Stomach (tissue), 19 donors: ENCODE results near the gene SAMD7. TPM values are rescaled to one million over a fixed set of nuclear protein-coding genes. Genes with fewer than 3 reads are reported as not detected.

Source experiments
- DNase-seq, 2 donors: peaks; one replicate each; pipeline versions ENCODE4 v3.0.0 to v3.0.0-alpha.2; 2013 to 2019
- H3K27ac ChIP-seq, 5 donors: fragments of 200-600 bp in 4 of 5; sonication (generic) in 4 of 5; one replicate each; pipeline ENCODE4 v1.5.1; 2013 to 2019; ENCODE audit warnings: mild to moderate bottlenecking in 1 of 5, moderate library complexity in 1 of 5
- H3K27me3 ChIP-seq, 3 donors: fragments of 200-600 bp; sonication (generic); one replicate each; pipeline ENCODE4 v1.5.1; 2017 to 2019; ENCODE audit warnings: mixed run types in 1 of 3
- H3K36me3 ChIP-seq, 4 donors: fragments of 200-600 bp; sonication (generic); 1 replicate in 3 of 4; 2 replicates in 1 of 4; pipeline ENCODE4 v1.5.1; 2016 to 2019
- H3K4me1 ChIP-seq, 4 donors: fragments of 200-600 bp; sonication (generic); one replicate each; pipeline ENCODE4 v1.5.1; 2016 to 2019
- H3K4me3 ChIP-seq, 4 donors: fragments of 200-600 bp; sonication (generic) in 3 of 4; one replicate each; pipeline ENCODE4 v1.5.1; 2016 to 2019; ENCODE audit warnings: mild to moderate bottlenecking in 1 of 4
- H3K9me3 ChIP-seq, 4 donors: fragments of 200-600 bp; sonication (generic); one replicate each; pipeline ENCODE4 v1.5.1; 2016 to 2019
- EP300 ChIP-seq: sonication (generic); formaldehyde crosslinking; IDR thresholded peaks from one replicate; pipeline ENCODE4 v1.6.1; 2017; ENCODE audit warnings: antibody characterized with exemption
- POLR2A ChIP-seq, 4 donors: fragments of 450-650 bp; IDR thresholded peaks; one replicate each; pipeline ENCODE4 v1.6.1; 2016; ENCODE audit warnings: antibody characterized with exemption in 4 of 4, control low read depth in 2 of 4, mild to moderate bottlenecking in 1 of 4, moderate library complexity in 1 of 4
- POLR2AphosphoS5 ChIP-seq, 3 donors: sonication (generic); formaldehyde crosslinking; IDR thresholded peaks; one replicate each; pipeline ENCODE4 v1.6.1; 2016; ENCODE audit warnings: antibody characterized with exemption in 3 of 3
- WGBS, 5 donors: extraction: QIAGEN DNeasy Blood & Tissue Kit in 3 of 5; methylation state at CpG; one replicate each; pipeline versions ENCODE4 v1.1.5 to v1.1.7; 2013 to 2018; 5-methylcytosine and 5-hydroxymethylcytosine counted together
- intact Hi-C: fragments of 100-400 bp; cut with DNase I; formaldehyde crosslinking; loops from one replicate; pipeline ENCODE4 v1.15.1; 2023; ENCODE audit warnings: low total_unique reads
- long read RNA-seq, 10 donors: transcript quantifications; one replicate each; lab custom pipeline, GENCODE V29; 2026
- polyA plus RNA-seq, 3 donors: library from polyadenylated mRNA; stranded (reverse); fragments of 200-250 nt; gene quantifications; one replicate each; pipeline ENCODE4 v1.2.3, GENCODE V29; 2013
- total RNA-seq, 5 donors: library from RNA; depleted of rRNA; stranded (reverse); fragments of >200 nt; gene quantifications; one replicate each; pipeline versions ENCODE4 v1.1.0 to v1.2.3, GENCODE V29; 2014 to 2016
- TF ChIP-seq, protein P1 (sequence below), 7 experiments: fragments of 450-650 bp in 4 of 7; fragments of 200-600 bp in 3 of 7; sonication (generic) in 3 of 7; IDR thresholded peaks; one replicate each; pipeline ENCODE4 v1.5.1; 2016 to 2019; ENCODE audit warnings: antibody characterized with exemption in 7 of 7, control low read depth in 2 of 7, mild to moderate bottlenecking in 1 of 7
- donor health status: healthy with polysubstance abuse.
- donor health status: Bipolar disorder and iron deficiency.
- donor health status: healthy.

SAMD7 gene
- not detected for total RNA-seq
- not detected for polyA plus RNA-seq
- long read RNA-seq, donor 1, result 0 reads
- long read RNA-seq, donor 2, result 0 reads
- long read RNA-seq, donor 3, result 0 reads
- long read RNA-seq, donor 4, result 0 reads
- long read RNA-seq, donor 5, result 0 reads
- long read RNA-seq, donor 6, result 0 reads
- long read RNA-seq, donor 7, result 0 reads
- long read RNA-seq, donor 8, result 0 reads
- long read RNA-seq, donor 9, result 0 reads
- long read RNA-seq, donor 10, result 0 reads

GRCh38 chr3:169911272-169911671 lies at the start of gene SAMD7:
TSS of gene SAMD7 (plus strand) at chr3:169911572. CDS start at chr3:169919499, 7,927 bp downstream.
- H3K4me3 ChIP-seq, result no peak within 1 kb of the TSS
- no peak within 1 kb of the TSS for H3K27ac ChIP-seq
- 94 to 100% (median 98%) methylated on average over 1 of the region's 1 CpG for WGBS, 5 donors
- no peaks in the 10 kb centered on the region for H3K27me3 ChIP-seq
- H3K9me3 ChIP-seq, result no peaks in the 10 kb centered on the region
- H3K4me1 ChIP-seq, result peaks cover 0 to 8% (median 0%) of the 10 kb centered on the region in 4 donors
- H3K36me3 ChIP-seq, result no peaks in the 10 kb centered on the region
- intact Hi-C loops, result no loop called here
- DNase-seq, result no peak
- TF ChIP-seq POLR2AphosphoS5 (IDR thresholded peaks at IDR 0.05), result no peak

- Histone ChIP-seq H3K4me3 (no peak overlapping the region), H3K4me1 (peaks cover 5 to 21% (median 8%) of the 10 kb centered on the region in 4 donors), H3K27me3 (peaks cover 0 to 7% (median 0%) of the 10 kb centered on the region in 3 donors), H3K36me3 (peaks cover 0 to 44% (median 9%) of the 10 kb centered on the region in 4 donors), H3K27ac (no peak overlapping the region), H3K9me3 (no peaks in the 10 kb centered on the region)
- intact Hi-C loops, result no loop called here
- DNase-seq, result no peak
- 79 to 87% (median 85%) methylated on average over 5 of the region's 5 CpGs for WGBS, 5 donors
- TF ChIP-seq POLR2A (IDR thresholded peaks at IDR 0.05) (no peak), POLR2AphosphoS5 (IDR thresholded peaks at IDR 0.05) (no peak), EP300 (no peak)
- TF ChIP-seq, protein P1, sequence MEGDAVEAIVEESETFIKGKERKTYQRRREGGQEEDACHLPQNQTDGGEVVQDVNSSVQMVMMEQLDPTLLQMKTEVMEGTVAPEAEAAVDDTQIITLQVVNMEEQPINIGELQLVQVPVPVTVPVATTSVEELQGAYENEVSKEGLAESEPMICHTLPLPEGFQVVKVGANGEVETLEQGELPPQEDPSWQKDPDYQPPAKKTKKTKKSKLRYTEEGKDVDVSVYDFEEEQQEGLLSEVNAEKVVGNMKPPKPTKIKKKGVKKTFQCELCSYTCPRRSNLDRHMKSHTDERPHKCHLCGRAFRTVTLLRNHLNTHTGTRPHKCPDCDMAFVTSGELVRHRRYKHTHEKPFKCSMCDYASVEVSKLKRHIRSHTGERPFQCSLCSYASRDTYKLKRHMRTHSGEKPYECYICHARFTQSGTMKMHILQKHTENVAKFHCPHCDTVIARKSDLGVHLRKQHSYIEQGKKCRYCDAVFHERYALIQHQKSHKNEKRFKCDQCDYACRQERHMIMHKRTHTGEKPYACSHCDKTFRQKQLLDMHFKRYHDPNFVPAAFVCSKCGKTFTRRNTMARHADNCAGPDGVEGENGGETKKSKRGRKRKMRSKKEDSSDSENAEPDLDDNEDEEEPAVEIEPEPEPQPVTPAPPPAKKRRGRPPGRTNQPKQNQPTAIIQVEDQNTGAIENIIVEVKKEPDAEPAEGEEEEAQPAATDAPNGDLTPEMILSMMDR (IDR thresholded peaks at IDR 0.05), result no peak
Measured at GRCh38 chr3:169861871-169862270, 49.5 kb upstream of the SAMD7 start.

DNA sequence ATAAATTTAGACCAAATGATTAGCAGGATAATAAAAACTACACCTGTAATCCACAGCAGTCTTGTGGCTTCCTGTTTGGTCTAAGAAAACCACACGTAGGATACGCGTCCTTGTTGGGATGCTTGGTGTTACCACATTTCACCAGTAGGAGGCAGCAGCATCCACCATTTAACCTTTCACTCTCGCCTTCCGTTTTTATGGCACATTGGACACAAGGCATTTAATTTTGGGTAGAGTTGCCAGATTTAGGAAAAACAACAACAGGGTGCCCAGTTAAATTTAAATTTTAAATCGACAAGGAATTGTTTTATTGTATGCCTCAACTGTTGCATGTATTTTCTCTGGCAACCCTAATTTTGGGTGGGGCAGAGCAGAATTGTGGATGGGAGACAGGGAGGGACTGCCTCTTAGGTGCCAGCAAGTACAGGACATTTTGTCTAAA lies 47.9 kb upstream of the SAMD7 start:
- no peak overlapping the region for H3K4me3 ChIP-seq
- peak; percentile 84 to 91 for DNase-seq
- peaks cover 0 to 33% (median 6%) of the 10 kb centered on the region in 4 donors for H3K36me3 ChIP-seq
- TF ChIP-seq, protein P1 (IDR thresholded peaks at IDR 0.05), result peak in 6 of 7 experiments; percentile 59 to 95 (median 92)
- peak in 1 of 3 donors; percentile 87 for TF ChIP-seq POLR2AphosphoS5 (IDR thresholded peaks at IDR 0.05)
- TF ChIP-seq POLR2A (IDR thresholded peaks at IDR 0.05), result no peak
- TF ChIP-seq EP300, result no peak
- intact Hi-C loops, result no loop called here
- no peak overlapping the region for H3K27ac ChIP-seq
- H3K4me1 ChIP-seq, result peaks cover 5 to 21% (median 8%) of the 10 kb centered on the region in 4 donors
- H3K9me3 ChIP-seq, result no peaks in the 10 kb centered on the region
- 1 to 3% (median 2%) methylated on average over 6 of the region's 6 CpGs for WGBS, 5 donors
- H3K27me3 ChIP-seq, result peaks cover 0 to 7% (median 0%) of the 10 kb centered on the region in 3 donors

DNA sequence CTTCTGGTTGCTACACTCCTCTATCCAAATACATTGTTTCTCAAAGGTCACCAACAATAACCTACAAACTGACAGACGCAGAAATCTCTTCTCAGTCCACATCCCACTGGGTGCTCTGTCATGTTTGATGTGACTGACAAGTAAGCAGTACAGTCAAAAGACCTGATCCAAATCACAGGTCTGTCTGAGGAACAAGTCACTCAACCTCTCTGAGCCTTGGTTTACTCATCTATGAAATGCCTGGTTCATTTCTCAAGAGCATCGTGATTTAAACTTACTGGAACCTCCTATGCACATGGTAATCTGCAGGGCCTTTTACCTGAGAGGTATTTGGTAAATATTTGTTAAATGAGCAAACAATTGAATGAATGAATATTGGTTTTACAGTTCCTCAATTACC lies 47.1 kb upstream of the SAMD7 start:
- TF ChIP-seq EP300, result no peak
- TF ChIP-seq, protein P1 (IDR thresholded peaks at IDR 0.05), result no peak
- no peak for TF ChIP-seq POLR2AphosphoS5 (IDR thresholded peaks at IDR 0.05)
- no peak for TF ChIP-seq POLR2A (IDR thresholded peaks at IDR 0.05)
- DNase-seq, result no peak
- intact Hi-C loops, result no loop called here
- peaks cover 5 to 21% (median 8%) of the 10 kb centered on the region in 4 donors for H3K4me1 ChIP-seq
- H3K4me3 ChIP-seq, result no peak overlapping the region
- peaks cover 0 to 7% (median 0%) of the 10 kb centered on the region in 3 donors for H3K27me3 ChIP-seq
- H3K9me3 ChIP-seq, result no peaks in the 10 kb centered on the region
- H3K36me3 ChIP-seq, result peaks cover 0 to 30% (median 6%) of the 10 kb centered on the region in 4 donors
- H3K27ac ChIP-seq, result peak overlapping the region in 1 of 5 donors; percentile 4
- 40 to 61% (median 46%) methylated on average over 2 of the region's 2 CpGs for WGBS, 5 donors
